ENCODE results near the gene NPIPA2. TPM values are rescaled to one million over a fixed set of nuclear protein-coding genes. Genes with fewer than 3 reads are reported as not detected.
"Not testable (repeated sequence)": the region's sequence is repeated elsewhere in the genome, so short reads cannot be mapped to it uniquely, and the experiment has no call there.

The NPIPA2 gene
- total RNA-seq (0.77 and 0.99 TPM in 2 replicates), polyA plus RNA-seq (0.94 and 1.6 TPM in 2 replicates), polyA minus RNA-seq (ENCODE audit: low replicate concordance) (0.67 TPM in 1 of 2 replicates, not detected in the other)
- 0.51 and 0.90 TPM in 2 replicates for polyA plus RNA-seq (2012)

GRCh38 chr16:14742273-14743128 is at the start of gene NPIPA2:
TSS of gene NPIPA2 (plus strand) at chr16:14742533. CDS start at chr16:14748066, 5,533 bp downstream.
- not testable (repeated sequence) for DNase-seq (ENCODE audit: low read depth in 2 of 2); H3K4me1 ChIP-seq (ENCODE audit: control insufficient read depth, extremely low read depth, insufficient read depth, low read length); H4K20me1 ChIP-seq (ENCODE audit: control insufficient read depth, extremely low read depth, insufficient read depth, low read length); H3K79me2 ChIP-seq (ENCODE audit: control insufficient read depth, insufficient read depth, low read length); H3K4me3 ChIP-seq (replicated peaks in 1 of 4; ENCODE audit: control extremely low read depth in 1 of 4, insufficient read depth in 1 of 4, low read depth in 3 of 4, low read length in 4 of 4); H3K4me2 ChIP-seq (ENCODE audit: extremely low read depth, insufficient read depth, low read length); H3K27me3 ChIP-seq (ENCODE audit: control insufficient read depth, insufficient read depth, low read length); H3K9me3 ChIP-seq (ENCODE audit: control insufficient read depth, insufficient read depth, low read depth, low read length); H3K9ac ChIP-seq (ENCODE audit: insufficient read depth, low read length); H3K36me3 ChIP-seq (ENCODE audit: control insufficient read depth, insufficient read depth, low read length); H3K27ac ChIP-seq (ENCODE audit: insufficient read depth, low read length); H2AFZ ChIP-seq (ENCODE audit: low read length)

GRCh38 chr16:14694129-14694528 is 48.2 kb upstream of the NPIPA2 start, which contains the start of gene PLA2G10:
TSS of gene PLA2G10 (minus strand) at chr16:14694308. CDS start at chr16:14694229, 79 bp downstream.
- not testable (repeated sequence) for H3K9ac ChIP-seq (ENCODE audit: insufficient read depth, low read length); H2AFZ ChIP-seq (ENCODE audit: low read length); H3K9me3 ChIP-seq (ENCODE audit: control insufficient read depth, insufficient read depth, low read depth, low read length); H3K79me2 ChIP-seq (ENCODE audit: control insufficient read depth, insufficient read depth, low read length); H3K4me3 ChIP-seq (replicated peaks in 1 of 4; ENCODE audit: control extremely low read depth in 1 of 4, insufficient read depth in 1 of 4, low read depth in 3 of 4, low read length in 4 of 4); H3K4me2 ChIP-seq (ENCODE audit: extremely low read depth, insufficient read depth, low read length); DNase-seq (ENCODE audit: low read depth in 2 of 2); H4K20me1 ChIP-seq (ENCODE audit: control insufficient read depth, extremely low read depth, insufficient read depth, low read length); H3K27me3 ChIP-seq (ENCODE audit: control insufficient read depth, insufficient read depth, low read length); H3K36me3 ChIP-seq (ENCODE audit: control insufficient read depth, insufficient read depth, low read length); H3K4me1 ChIP-seq (ENCODE audit: control insufficient read depth, extremely low read depth, insufficient read depth, low read length); H3K27ac ChIP-seq (ENCODE audit: insufficient read depth, low read length)

GRCh38 chr16:14701859-14702258 is 40.5 kb upstream of the NPIPA2 start:
- not testable (repeated sequence) for H3K4me1 ChIP-seq (ENCODE audit: control insufficient read depth, extremely low read depth, insufficient read depth, low read length); H3K79me2 ChIP-seq (ENCODE audit: control insufficient read depth, insufficient read depth, low read length); H4K20me1 ChIP-seq (ENCODE audit: control insufficient read depth, extremely low read depth, insufficient read depth, low read length); H3K4me3 ChIP-seq (replicated peaks in 1 of 4; ENCODE audit: control extremely low read depth in 1 of 4, insufficient read depth in 1 of 4, low read depth in 3 of 4, low read length in 4 of 4); H3K36me3 ChIP-seq (ENCODE audit: control insufficient read depth, insufficient read depth, low read length); H3K27me3 ChIP-seq (ENCODE audit: control insufficient read depth, insufficient read depth, low read length); H3K27ac ChIP-seq (ENCODE audit: insufficient read depth, low read length); H3K9ac ChIP-seq (ENCODE audit: insufficient read depth, low read length); H2AFZ ChIP-seq (ENCODE audit: low read length); DNase-seq (ENCODE audit: low read depth in 2 of 2); H3K4me2 ChIP-seq (ENCODE audit: extremely low read depth, insufficient read depth, low read length); H3K9me3 ChIP-seq (ENCODE audit: control insufficient read depth, insufficient read depth, low read depth, low read length)

GRCh38 chr16:14702672-14703071 is 39.7 kb upstream of the NPIPA2 start:
- H3K4me2 ChIP-seq (ENCODE audit: extremely low read depth, insufficient read depth, low read length); H4K20me1 ChIP-seq (ENCODE audit: control insufficient read depth, extremely low read depth, insufficient read depth, low read length): not testable (repeated sequence)

GRCh38 chr16:14703156-14704011 is 38.9 kb upstream of the NPIPA2 start, which contains the start of gene NPIPA3:
TSS of gene NPIPA3 (plus strand) at chr16:14703411. CDS start at chr16:14708944, 5,533 bp downstream.
- not testable (repeated sequence) for H3K79me2 ChIP-seq (ENCODE audit: control insufficient read depth, insufficient read depth, low read length); DNase-seq (ENCODE audit: low read depth in 2 of 2); H3K36me3 ChIP-seq (ENCODE audit: control insufficient read depth, insufficient read depth, low read length); H3K9ac ChIP-seq (ENCODE audit: insufficient read depth, low read length); H3K4me1 ChIP-seq (ENCODE audit: control insufficient read depth, extremely low read depth, insufficient read depth, low read length); H3K9me3 ChIP-seq (ENCODE audit: control insufficient read depth, insufficient read depth, low read depth, low read length); H3K4me2 ChIP-seq (ENCODE audit: extremely low read depth, insufficient read depth, low read length); H3K4me3 ChIP-seq (replicated peaks in 1 of 4; ENCODE audit: control extremely low read depth in 1 of 4, insufficient read depth in 1 of 4, low read depth in 3 of 4, low read length in 4 of 4); H3K27me3 ChIP-seq (ENCODE audit: control insufficient read depth, insufficient read depth, low read length); H3K27ac ChIP-seq (ENCODE audit: insufficient read depth, low read length); H2AFZ ChIP-seq (ENCODE audit: low read length); H4K20me1 ChIP-seq (ENCODE audit: control insufficient read depth, extremely low read depth, insufficient read depth, low read length)

More at GRCh38 chr16:14702672-14703071, 39.7 kb upstream of the NPIPA2 start:
- H3K9ac ChIP-seq (ENCODE audit: insufficient read depth, low read length); H3K79me2 ChIP-seq (ENCODE audit: control insufficient read depth, insufficient read depth, low read length); H3K9me3 ChIP-seq (ENCODE audit: control insufficient read depth, insufficient read depth, low read depth, low read length); H3K36me3 ChIP-seq (ENCODE audit: control insufficient read depth, insufficient read depth, low read length); H3K27ac ChIP-seq (ENCODE audit: insufficient read depth, low read length); DNase-seq (ENCODE audit: low read depth in 2 of 2); H2AFZ ChIP-seq (ENCODE audit: low read length); H3K4me3 ChIP-seq (replicated peaks in 1 of 4; ENCODE audit: control extremely low read depth in 1 of 4, insufficient read depth in 1 of 4, low read depth in 3 of 4, low read length in 4 of 4); H3K27me3 ChIP-seq (ENCODE audit: control insufficient read depth, insufficient read depth, low read length); H3K4me1 ChIP-seq (ENCODE audit: control insufficient read depth, extremely low read depth, insufficient read depth, low read length): not testable (repeated sequence)

GRCh38 chr16:14733233-14733632 is 9.1 kb upstream of the NPIPA2 start:
- not testable (repeated sequence) for H3K4me3 ChIP-seq (replicated peaks in 1 of 4; ENCODE audit: control extremely low read depth in 1 of 4, insufficient read depth in 1 of 4, low read depth in 3 of 4, low read length in 4 of 4); DNase-seq (ENCODE audit: low read depth in 2 of 2); H3K36me3 ChIP-seq (ENCODE audit: control insufficient read depth, insufficient read depth, low read length); H3K4me1 ChIP-seq (ENCODE audit: control insufficient read depth, extremely low read depth, insufficient read depth, low read length); H3K27me3 ChIP-seq (ENCODE audit: control insufficient read depth, insufficient read depth, low read length); H3K27ac ChIP-seq (ENCODE audit: insufficient read depth, low read length); H4K20me1 ChIP-seq (ENCODE audit: control insufficient read depth, extremely low read depth, insufficient read depth, low read length); H3K9ac ChIP-seq (ENCODE audit: insufficient read depth, low read length); H3K4me2 ChIP-seq (ENCODE audit: extremely low read depth, insufficient read depth, low read length); H3K9me3 ChIP-seq (ENCODE audit: control insufficient read depth, insufficient read depth, low read depth, low read length); H3K79me2 ChIP-seq (ENCODE audit: control insufficient read depth, insufficient read depth, low read length); H2AFZ ChIP-seq (ENCODE audit: low read length)
